ENCODE data around the gene PRICKLE2.
"Not testable (repeated sequence)": the region's sequence is repeated elsewhere in the genome, so short reads cannot be mapped to it uniquely, and the experiment has no call there.

Gene PRICKLE2

GRCh38 chr3:64093211-64093610, 132.1 kb downstream of the PRICKLE2 start:
- no peak for DNase-seq

- DNase-seq: no peak
These were observed 133.8 kb downstream of the PRICKLE2 start for GRCh38 chr3:64091501-64091900.

GRCh38 chr3:64089386-64089785, 135.9 kb downstream of the PRICKLE2 start:
- DNase-seq: not testable (repeated sequence)

GRCh38 chr3:64088408-64089205, 136.7 kb downstream of the PRICKLE2 start:
- no peak for DNase-seq

- no peak for DNase-seq
These were observed 138.6 kb downstream of the PRICKLE2 start for GRCh38 chr3:64086479-64087252.

- no peak for DNase-seq
These were observed 140.6 kb downstream of the PRICKLE2 start for GRCh38 chr3:64084640-64085039.

GRCh38 chr3:64083575-64083974, 141.7 kb downstream of the PRICKLE2 start:
- DNase-seq: no peak

- no peak for DNase-seq
These were observed 142.2 kb downstream of the PRICKLE2 start for GRCh38 chr3:64082961-64083541.

- DNase-seq: no peak
These were observed 142.9 kb downstream of the PRICKLE2 start for GRCh38 chr3:64082411-64082810.

GRCh38 chr3:64081235-64081630, 144.0 kb downstream of the PRICKLE2 start:
- no peak for DNase-seq

GRCh38 chr3:64080616-64081234, 144.5 kb downstream of the PRICKLE2 start:
- no peak for DNase-seq

GRCh38 chr3:64079369-64080150, 145.7 kb downstream of the PRICKLE2 start:
- DNase-seq: no peak

GRCh38 chr3:64078966-64079365, 146.3 kb downstream of the PRICKLE2 start:
- no peak for DNase-seq

GRCh38 chr3:64074895-64075679, 150.2 kb downstream of the PRICKLE2 start:
- no peak for DNase-seq

GRCh38 chr3:64074060-64074459, 151.2 kb downstream of the PRICKLE2 start:
- DNase-seq: no peak

- DNase-seq: no peak
These were observed 152.0 kb downstream of the PRICKLE2 start for GRCh38 chr3:64073158-64073761.

GRCh38 chr3:64072126-64072525, 153.1 kb downstream of the PRICKLE2 start:
- DNase-seq: no peak

- DNase-seq: no peak
These were observed 154.6 kb downstream of the PRICKLE2 start for GRCh38 chr3:64070704-64071103.

- DNase-seq: no peak
These were observed 157.5 kb downstream of the PRICKLE2 start for GRCh38 chr3:64067506-64068346.

GRCh38 chr3:64064804-64065203, 160.5 kb downstream of the PRICKLE2 start:
- DNase-seq: no peak
